ENCODE results near the gene GYS2. TPM values are rescaled to one million over a fixed set of nuclear protein-coding genes. Genes with fewer than 3 reads are reported as not detected.
"Not testable (repeated sequence)": the region's sequence is repeated elsewhere in the genome, so short reads cannot be mapped to it uniquely, and the experiment has no call there.

Gene GYS2
- total RNA-seq, 2 experiments from 2014 or later, result not detected

DNA sequence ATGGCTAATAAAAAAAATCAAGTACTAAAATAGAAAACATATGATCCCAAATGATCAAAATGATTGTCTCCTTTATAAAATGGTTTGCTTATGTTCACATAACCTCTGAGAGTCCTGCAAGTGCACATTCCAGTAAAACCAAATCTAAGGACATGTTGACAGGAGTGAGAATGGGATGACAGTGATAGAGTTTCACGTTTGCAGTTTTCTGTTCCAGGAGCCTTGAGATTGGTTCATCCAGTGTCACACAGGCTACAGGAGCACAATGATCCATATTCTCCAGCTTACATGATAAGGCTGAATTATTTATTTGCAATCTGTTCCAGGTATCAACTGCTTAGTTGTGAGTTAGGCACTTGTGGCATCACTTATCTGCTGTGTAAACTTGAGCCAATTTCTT is 1.5 kb upstream of the GYS2 start:
- no peaks in the 10 kb centered on the region for H3K9me3 Mint-ChIP-seq (ENCODE audit: low read depth)
- H3K27me3 Mint-ChIP-seq, result no peaks in the 10 kb centered on the region
- no peak for ATAC-seq
- intact Hi-C loops (cut with DNase I, micrococcal nuclease), result loop anchor here (2.0 to 10.0 kb wide), 2 partner anchors 75 to 429 kb away; no protein-coding TSS in a partner anchor
- peaks cover 1% of the 10 kb centered on the region for H3K36me3 Mint-ChIP-seq (ENCODE audit: low read depth)
- ChIA-PET POLR2A (no interaction called here), CTCF (no interaction called here)
- H3K4me3 Mint-ChIP-seq, result no peak overlapping the region
- H3K4me1 Mint-ChIP-seq, result no peaks in the 10 kb centered on the region
- DNase-seq, result no peak
- H3K27ac Mint-ChIP-seq, result no peak overlapping the region

DNA sequence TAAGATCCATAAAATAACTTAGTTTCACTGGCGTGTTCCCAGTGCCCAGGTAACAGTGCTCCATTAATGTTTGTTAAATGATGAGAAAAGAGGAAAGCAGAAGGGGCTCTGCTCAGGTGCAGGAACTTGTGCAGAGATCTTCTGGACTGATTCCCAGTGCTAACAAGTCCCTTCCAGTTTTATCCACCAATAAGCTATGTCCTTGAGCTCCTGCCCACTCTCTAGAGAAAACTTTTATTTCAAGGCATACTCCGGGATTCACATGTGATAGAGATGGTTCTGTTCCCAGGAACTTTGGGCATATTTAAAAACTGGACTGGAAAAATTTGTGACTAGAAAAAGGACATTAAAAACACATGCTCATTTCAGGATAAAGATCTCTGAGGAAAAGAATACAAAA is 1.9 kb downstream of the GYS2 start:
- no peaks in the 10 kb centered on the region for H3K4me1 Mint-ChIP-seq
- DNase-seq, result no peak
- H3K4me3 Mint-ChIP-seq, result no peak overlapping the region
- intact Hi-C loops (cut with DNase I, micrococcal nuclease), result loop anchor here in 1 of 2 experiments (10.0 kb wide), 1 partner anchor 432 kb away; no protein-coding TSS in a partner anchor
- CTCF ChIA-PET, result no interaction called here
- H3K27me3 Mint-ChIP-seq, result no peaks in the 10 kb centered on the region
- POLR2A ChIA-PET, result no interaction called here
- H3K27ac Mint-ChIP-seq, result no peak overlapping the region
- H3K36me3 Mint-ChIP-seq (ENCODE audit: low read depth), result no peaks in the 10 kb centered on the region
- ATAC-seq, result no peak
- H3K9me3 Mint-ChIP-seq (ENCODE audit: low read depth), result no peaks in the 10 kb centered on the region

DNA sequence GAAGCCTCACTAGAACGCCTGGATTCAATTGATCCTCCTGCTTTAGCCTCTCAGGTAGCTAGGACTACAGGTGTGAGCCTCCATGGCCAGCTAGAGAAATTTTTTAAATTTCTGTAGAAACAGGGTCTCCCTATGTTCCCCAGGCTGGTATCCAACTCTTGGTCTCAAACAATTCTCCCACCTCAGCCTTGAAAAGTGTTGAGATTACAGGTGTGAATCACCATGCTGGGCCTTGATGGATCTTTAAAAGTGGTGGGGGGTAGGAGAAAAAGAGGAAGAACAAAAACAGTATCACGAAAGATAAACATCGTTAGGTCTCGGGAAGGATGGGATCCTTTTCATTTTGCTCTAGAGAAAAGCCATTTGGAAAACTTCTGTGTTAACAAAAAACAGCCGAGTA is 4.5 kb downstream of the GYS2 start:
- no peak for ATAC-seq
- H3K4me1 Mint-ChIP-seq, result no peaks in the 10 kb centered on the region
- ChIA-PET POLR2A (interaction anchor here (0.6 kb wide), 1 partner anchor 1015 kb away, joined by 3 read pairs; no protein-coding TSS in a partner anchor), CTCF (interaction anchor here (1.2 kb wide), 1 partner anchor 39 kb away, joined by 3 read pairs; no protein-coding TSS in a partner anchor)
- H3K27me3 Mint-ChIP-seq, result no peaks in the 10 kb centered on the region
- intact Hi-C loops (cut with DNase I, micrococcal nuclease), result loop anchor here in 1 of 2 experiments (10.0 kb wide), 1 partner anchor 435 kb away; no protein-coding TSS in a partner anchor
- H3K9me3 Mint-ChIP-seq (ENCODE audit: low read depth), result no peaks in the 10 kb centered on the region
- H3K36me3 Mint-ChIP-seq (ENCODE audit: low read depth), result no peaks in the 10 kb centered on the region
- H3K4me3 Mint-ChIP-seq, result no peak overlapping the region
- no peak overlapping the region for H3K27ac Mint-ChIP-seq
- DNase-seq, result no peak

DNA sequence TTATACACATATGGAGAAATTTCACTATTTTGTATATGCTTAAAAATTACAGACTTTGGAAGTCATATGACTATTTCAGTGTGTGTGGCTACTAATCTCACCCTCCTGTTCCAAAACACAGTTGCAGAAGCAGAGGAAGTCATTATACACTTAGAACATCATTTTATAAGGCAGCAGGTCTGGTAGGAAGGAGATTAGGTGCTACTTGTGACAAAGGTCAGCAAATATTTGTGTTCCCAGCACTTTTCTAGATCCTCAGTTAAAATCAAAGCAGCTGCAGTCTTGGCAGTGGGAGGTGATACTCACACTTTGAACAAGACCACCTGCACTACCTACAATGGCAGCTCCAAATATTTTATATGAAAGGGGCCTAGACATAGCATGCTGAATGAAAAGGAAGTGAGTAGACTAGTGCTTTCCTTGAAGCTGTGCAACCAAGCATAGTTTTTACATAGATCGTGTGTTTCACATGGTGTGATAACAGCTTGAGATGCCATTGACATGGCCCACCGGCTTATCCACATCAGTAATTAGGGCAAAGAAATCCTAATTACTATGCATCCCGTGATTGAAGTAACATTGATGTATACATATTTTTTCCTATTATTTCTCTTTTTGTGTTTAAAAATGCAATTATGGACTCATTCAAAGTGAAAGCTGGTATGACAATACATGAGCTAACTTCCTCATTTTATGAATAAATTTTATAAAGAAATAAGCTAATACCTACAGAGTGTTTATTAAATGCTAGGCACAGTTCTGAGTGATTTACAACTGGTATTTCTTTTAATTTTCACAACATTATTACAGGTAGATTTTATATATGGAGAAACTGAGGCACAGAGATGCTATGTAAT is 5.3 kb downstream of the GYS2 start:
- Mint-ChIP-seq H3K27me3 (no peaks in the 10 kb centered on the region), H3K9me3 (ENCODE audit: low read depth) (no peaks in the 10 kb centered on the region), H3K4me1 (no peaks in the 10 kb centered on the region), H3K4me3 (no peak overlapping the region), H3K27ac (no peak overlapping the region), H3K36me3 (ENCODE audit: low read depth) (no peaks in the 10 kb centered on the region)
- intact Hi-C loops (cut with DNase I, micrococcal nuclease), result no loop called here
- ChIA-PET POLR2A (interaction anchor here (0.6 kb wide), 1 partner anchor 1015 kb away, joined by 3 read pairs; no protein-coding TSS in a partner anchor), CTCF (interaction anchor here (1.2 kb wide), 1 partner anchor 38 kb away, joined by 3 read pairs; no protein-coding TSS in a partner anchor)
- no peak for ATAC-seq
- no peak for DNase-seq

DNA sequence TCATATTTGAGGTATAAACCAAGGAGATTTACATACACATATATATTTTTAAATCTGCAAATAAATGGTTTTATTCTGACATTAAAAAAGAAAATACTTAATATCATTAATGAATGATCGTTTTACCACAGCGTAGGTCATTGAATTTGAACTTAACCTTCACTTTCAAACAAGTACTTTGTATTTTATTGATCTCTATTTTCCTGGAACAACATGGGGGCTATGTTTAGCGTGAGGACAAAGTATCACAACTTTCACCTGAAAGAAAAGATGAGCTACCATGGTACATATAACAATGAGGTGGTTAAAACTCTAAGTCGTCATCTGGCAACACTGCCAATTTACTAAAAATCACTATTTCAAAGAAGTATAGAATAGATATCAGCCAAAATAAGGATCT is 6.0 kb downstream of the GYS2 start:
- Mint-ChIP-seq H3K27me3 (no peaks in the 10 kb centered on the region), H3K9me3 (ENCODE audit: low read depth) (no peaks in the 10 kb centered on the region), H3K36me3 (ENCODE audit: low read depth) (no peaks in the 10 kb centered on the region), H3K4me3 (no peak overlapping the region), H3K27ac (no peak overlapping the region), H3K4me1 (no peaks in the 10 kb centered on the region)
- CTCF ChIA-PET, result no interaction called here
- no peak for ATAC-seq
- intact Hi-C loops (cut with DNase I, micrococcal nuclease), result no loop called here
- no peak for DNase-seq
- POLR2A ChIA-PET, result no interaction called here

DNA sequence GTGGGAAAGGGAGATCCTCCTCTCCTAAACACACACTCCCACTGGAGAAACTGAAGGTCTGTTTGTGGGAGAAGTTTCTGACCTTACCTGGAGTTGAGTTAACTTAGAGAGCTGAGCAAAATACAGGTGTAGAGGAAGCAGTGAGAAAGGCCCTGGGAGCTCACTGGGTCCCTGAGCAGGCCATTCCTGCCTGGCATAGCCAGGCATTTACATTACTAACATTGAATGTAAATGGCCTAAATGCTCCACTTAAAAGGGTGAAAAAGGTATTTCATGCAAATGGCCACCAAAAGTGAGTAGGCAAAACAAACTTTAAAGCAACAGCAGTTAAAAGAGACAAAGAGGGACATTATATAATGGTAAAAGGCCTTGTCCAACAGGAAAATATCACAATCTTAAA is 9.3 kb downstream of the GYS2 start:
- H3K4me1 Mint-ChIP-seq; H3K27ac Mint-ChIP-seq; POLR2A ChIA-PET; H3K27me3 Mint-ChIP-seq; CTCF ChIA-PET; intact Hi-C loops (cut with DNase I, micrococcal nuclease); DNase-seq; H3K36me3 Mint-ChIP-seq (ENCODE audit: low read depth); H3K4me3 Mint-ChIP-seq; ATAC-seq: not testable (repeated sequence)
- H3K9me3 Mint-ChIP-seq (ENCODE audit: low read depth), result peaks cover 15% of the 10 kb centered on the region

DNA sequence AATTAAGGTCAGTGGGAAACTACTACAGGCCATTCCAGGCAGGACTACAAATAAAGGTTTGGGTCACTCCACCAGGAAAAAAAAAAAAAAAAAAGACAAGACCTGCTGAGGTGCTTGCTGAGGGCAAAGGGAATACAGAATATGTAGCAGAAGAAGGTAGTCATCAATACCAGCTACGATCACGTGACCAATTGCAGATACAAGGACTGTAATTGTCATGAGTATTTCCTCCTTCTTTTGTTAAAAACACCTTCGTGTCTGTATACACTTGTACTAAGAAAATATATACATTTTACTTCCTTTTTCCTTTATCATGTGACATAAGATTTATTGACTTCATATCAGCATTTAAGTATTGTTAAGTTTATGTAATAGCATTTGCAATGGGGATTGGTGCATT is 19.2 kb downstream of the GYS2 start:
- DNase-seq (no peak), ATAC-seq (no peak)
- CTCF ChIA-PET, result no interaction called here
- no peaks in the 10 kb centered on the region for H3K4me1 Mint-ChIP-seq
- POLR2A ChIA-PET, result no interaction called here
- H3K27ac Mint-ChIP-seq, result no peak overlapping the region
- H3K27me3 Mint-ChIP-seq, result peaks cover 3% of the 10 kb centered on the region
- H3K9me3 Mint-ChIP-seq (ENCODE audit: low read depth), result no peaks in the 10 kb centered on the region
- intact Hi-C loops (cut with DNase I, micrococcal nuclease), result no loop called here
- no peak overlapping the region for H3K4me3 Mint-ChIP-seq
- H3K36me3 Mint-ChIP-seq (ENCODE audit: low read depth), result no peaks in the 10 kb centered on the region

DNA sequence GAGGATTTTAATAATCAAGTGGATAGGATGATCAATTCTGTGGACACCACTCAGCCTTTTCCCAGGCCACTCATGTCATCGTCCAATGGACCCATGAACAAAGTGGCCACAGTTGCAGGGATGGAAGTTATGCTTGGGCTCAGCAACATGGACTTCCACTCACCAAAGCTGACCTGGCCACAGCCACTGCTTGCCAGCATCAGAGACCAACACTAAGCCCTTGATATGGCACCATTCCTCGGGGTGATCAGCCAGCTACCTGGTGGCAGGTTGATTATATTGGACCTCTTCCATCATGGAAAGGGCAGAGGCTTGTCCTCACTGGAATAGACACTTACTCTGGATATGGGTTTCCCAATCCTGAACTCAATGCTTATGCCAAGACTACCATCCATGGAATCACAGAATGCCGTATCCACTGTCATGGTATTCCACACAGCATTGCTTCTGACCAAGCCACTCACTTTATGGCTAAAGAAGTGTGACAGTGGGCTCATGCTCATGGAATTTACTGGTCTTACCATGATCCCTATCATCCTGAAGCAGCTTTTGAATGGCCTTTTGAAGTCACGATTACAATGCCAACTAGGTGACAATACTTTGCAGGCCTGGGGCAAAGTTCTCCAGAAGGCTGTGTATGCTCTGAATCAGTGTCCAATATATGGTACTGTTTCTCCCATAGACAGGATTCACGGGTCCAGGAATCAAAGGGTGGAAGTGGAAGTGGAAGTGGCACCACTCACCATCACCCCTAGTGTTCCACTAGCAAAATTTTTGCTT is 20.1 kb downstream of the GYS2 start:
- POLR2A ChIA-PET, result interaction anchor here (0.7 kb wide), 1 partner anchor 598 kb away, joined by 3 read pairs; no protein-coding TSS in a partner anchor
- intact Hi-C loops (cut with DNase I, micrococcal nuclease); H3K9me3 Mint-ChIP-seq (ENCODE audit: low read depth); CTCF ChIA-PET; ATAC-seq; H3K4me1 Mint-ChIP-seq; H3K27me3 Mint-ChIP-seq; H3K27ac Mint-ChIP-seq; DNase-seq; H3K4me3 Mint-ChIP-seq; H3K36me3 Mint-ChIP-seq (ENCODE audit: low read depth): not testable (repeated sequence)

DNA sequence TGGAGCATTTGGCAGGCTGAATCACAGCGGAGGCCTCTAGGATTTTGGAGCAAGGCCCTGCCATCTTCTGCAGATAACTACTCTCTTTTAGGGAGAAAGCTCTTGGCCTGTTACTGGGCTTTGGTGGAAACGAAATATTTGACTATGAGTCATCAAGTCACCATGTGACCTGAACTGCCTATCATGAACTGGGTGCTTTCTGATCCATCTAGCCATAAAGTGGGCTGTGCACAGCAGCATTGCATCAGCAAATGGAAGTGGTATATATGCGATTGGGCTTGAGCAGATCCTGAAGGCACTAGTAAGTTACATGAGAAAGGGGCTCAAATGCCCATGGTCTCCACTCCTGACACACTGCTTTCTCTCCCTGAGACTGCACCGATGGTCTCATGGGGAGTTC is 21.1 kb downstream of the GYS2 start:
- no peak overlapping the region for H3K4me3 Mint-ChIP-seq
- ChIA-PET POLR2A (no interaction called here), CTCF (no interaction called here)
- intact Hi-C loops (cut with DNase I, micrococcal nuclease), result no loop called here
- no peak for ATAC-seq
- peaks cover 5% of the 10 kb centered on the region for H3K27me3 Mint-ChIP-seq
- no peak for DNase-seq
- H3K36me3 Mint-ChIP-seq (ENCODE audit: low read depth), result no peaks in the 10 kb centered on the region
- no peaks in the 10 kb centered on the region for H3K9me3 Mint-ChIP-seq (ENCODE audit: low read depth)
- H3K27ac Mint-ChIP-seq, result no peak overlapping the region
- no peaks in the 10 kb centered on the region for H3K4me1 Mint-ChIP-seq

DNA sequence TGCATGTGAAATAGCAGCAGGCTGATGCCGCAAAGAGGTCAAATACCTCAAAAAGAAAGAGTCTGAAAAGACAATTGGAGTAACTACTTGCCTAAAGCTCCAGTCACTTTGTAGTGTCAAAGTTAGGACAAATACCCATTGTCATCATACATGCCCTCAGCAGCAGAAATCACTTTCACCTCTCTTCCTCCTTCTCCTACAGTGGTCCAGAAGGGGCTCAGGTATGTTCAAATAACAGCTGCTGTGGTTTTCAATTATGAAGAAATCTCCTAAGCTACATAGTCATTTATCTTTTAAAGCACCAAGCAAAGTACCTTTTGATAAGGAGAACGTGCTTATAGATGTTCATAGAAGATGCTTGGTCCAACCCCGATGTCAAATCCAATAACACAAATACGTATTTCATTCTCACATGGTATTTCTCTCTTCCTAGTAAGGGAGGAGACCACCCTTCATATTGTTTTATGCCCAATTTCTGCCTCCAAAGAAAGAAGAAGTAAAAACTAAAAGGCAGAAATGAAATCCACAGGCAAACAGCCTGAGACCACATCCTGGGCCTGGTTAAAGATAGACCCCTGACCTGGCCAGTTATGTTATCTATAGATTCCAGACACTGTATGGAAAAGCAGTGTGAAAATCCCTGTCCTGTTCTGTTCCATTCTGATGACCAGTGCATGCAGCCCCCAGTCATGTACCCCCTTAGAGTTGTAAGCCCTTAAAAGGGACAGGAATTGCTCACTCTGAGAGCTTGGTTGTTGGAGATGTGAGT is 23.7 kb downstream of the GYS2 start:
- DNase-seq, result no peak
- Mint-ChIP-seq H3K9me3 (ENCODE audit: low read depth) (no peaks in the 10 kb centered on the region), H3K4me1 (no peaks in the 10 kb centered on the region), H3K27me3 (peaks cover 9% of the 10 kb centered on the region), H3K4me3 (no peak overlapping the region), H3K27ac (no peak overlapping the region), H3K36me3 (ENCODE audit: low read depth) (no peaks in the 10 kb centered on the region)
- ChIA-PET POLR2A (no interaction called here), CTCF (no interaction called here)
- ATAC-seq, result no peak
- intact Hi-C loops (cut with DNase I, micrococcal nuclease), result no loop called here

DNA sequence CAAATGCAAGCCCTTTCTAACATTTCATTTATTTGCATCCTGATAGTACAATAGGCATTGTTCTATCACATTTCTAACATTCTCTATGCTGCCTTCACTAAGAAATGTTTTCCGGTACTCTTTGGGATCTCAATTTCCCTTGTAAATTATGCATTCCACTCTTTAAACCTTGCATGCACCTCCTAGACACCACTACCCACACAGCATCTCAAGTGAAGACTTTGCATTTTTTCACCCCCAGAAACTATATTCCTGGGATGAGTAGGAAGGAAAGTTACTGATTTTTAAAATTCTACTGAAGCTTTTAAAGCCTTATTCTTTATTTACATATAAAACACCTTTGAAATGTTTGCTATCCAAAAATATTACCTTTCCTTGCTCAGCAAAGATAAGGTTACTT is 27.1 kb downstream of the GYS2 start:
- no peak for DNase-seq
- Mint-ChIP-seq H3K27ac (no peak overlapping the region), H3K27me3 (peaks cover 9% of the 10 kb centered on the region), H3K4me3 (no peak overlapping the region), H3K36me3 (ENCODE audit: low read depth) (no peaks in the 10 kb centered on the region), H3K9me3 (ENCODE audit: low read depth) (no peaks in the 10 kb centered on the region), H3K4me1 (no peaks in the 10 kb centered on the region)
- ATAC-seq, result no peak
- ChIA-PET POLR2A (no interaction called here), CTCF (no interaction called here)
- intact Hi-C loops (cut with DNase I, micrococcal nuclease), result no loop called here
